ENCODE measurements around the gene FNDC1.

Gene FNDC1

DNA sequence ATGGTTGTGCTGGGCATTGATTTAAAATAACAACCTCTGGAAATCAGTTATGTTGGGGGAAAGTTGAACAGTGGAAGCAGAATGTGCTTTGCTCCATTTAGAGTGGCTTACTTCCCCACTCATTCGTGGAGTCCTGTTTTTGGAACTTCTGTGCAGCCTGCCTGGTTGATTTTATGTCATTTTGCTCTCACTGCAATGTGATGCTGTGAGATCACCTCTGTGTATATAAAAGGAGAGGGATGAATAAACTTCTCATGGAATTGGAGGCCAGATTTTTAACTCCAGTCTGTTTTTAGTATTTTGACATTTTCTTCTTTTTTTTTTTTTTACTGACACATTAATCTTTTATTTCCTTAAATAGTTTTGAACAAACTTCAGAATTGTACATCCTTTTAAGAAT, 139.0 kb downstream of the FNDC1 start:
- DNase-seq (ENCODE audit: low read depth in 2 of 2): no peak

DNA sequence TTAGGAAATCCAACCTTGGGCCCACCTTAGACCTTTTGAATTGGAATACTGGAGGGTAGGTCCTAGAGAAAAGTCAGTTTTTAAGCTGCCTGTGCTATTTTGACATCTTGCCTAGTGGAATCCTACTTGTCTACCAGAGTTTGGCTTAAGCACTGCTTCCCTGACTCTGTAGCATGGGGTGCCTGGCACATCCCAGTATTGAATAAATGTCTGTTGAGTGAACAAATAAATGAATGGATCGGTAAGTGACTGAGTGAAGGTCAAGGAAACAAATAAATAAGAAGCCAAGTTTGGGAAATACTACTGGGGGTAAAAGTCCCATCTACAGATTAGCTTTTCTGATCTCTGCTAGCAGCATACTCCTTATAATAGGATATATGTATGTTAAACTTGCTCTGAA, 140.5 kb downstream of the FNDC1 start:
- DNase-seq (ENCODE audit: low read depth in 2 of 2): no peak

DNA sequence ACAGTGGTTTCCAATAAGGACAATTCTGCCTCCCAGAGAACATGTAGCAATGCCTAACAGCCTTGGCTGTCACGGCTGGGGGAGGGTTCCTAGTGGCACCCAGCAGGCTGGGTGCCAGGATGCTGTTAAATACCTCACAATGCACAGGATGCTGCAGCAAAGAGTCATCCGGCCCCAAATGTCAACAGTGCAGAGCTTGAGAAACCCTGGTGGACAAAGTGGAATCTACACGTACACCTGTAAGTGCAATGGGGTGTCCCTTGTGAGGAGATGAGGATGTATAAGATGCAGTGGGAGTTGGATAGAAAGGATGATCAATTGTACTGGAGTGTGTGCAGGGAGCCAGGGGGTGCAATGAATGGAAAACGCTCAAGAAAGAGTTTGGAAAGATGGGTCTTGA, 142.4 kb downstream of the FNDC1 start:
- no peak for DNase-seq (ENCODE audit: low read depth in 2 of 2)

- DNase-seq (ENCODE audit: low read depth in 2 of 2): no peak
These were observed 143.0 kb downstream of the FNDC1 start for GRCh38 chr6:159312206-159312605.

- no peak for DNase-seq (ENCODE audit: low read depth in 2 of 2)
These were observed 143.8 kb downstream of the FNDC1 start for GRCh38 chr6:159313018-159313417.

DNA sequence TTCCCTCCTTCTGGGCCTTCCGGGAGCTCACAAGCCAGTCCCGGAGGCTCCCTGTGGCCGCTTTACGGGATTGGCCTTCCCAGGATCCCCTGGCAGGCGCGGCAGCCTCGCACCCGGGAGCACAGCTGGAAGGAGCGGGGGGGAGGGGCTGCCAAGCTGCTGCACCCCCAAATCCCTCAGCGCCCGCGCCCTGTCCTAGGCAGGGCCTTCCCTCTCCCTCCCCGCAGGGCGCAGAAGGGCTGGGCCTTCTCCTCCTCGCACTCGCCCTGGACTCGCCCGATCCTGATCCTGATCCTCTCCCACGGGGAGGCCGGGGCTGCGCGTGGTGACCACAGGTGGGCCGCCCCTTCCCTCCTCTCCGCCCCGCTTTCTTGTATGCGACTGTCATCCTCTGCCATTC, 146.4 kb downstream of the FNDC1 start:
- DNase-seq (ENCODE audit: low read depth in 2 of 2): no peak

GRCh38 chr6:159317430-159317829, 148.2 kb downstream of the FNDC1 start:
- no peak for DNase-seq (ENCODE audit: low read depth in 2 of 2)

GRCh38 chr6:159321267-159321666, 152.1 kb downstream of the FNDC1 start:
- no peak for DNase-seq (ENCODE audit: low read depth in 2 of 2)

All from stimulated activated CD4-positive, alpha-beta T cell treated with anti-CD3 and anti-CD28 coated beads, Interleukin-1b, Interleukin-23, amount 100 ng/mL, for 1 hour (primary cell).